ENCODE results near the gene TCFL5.

- TF ChIP-seq POLR2A (IDR thresholded peaks at IDR 0.05): no peak
- TF ChIP-seq CTCF (IDR thresholded peaks at IDR 0.05): no peak
Observed at GRCh38 chr20:62880935-62881661, 19.5 kb upstream of the TCFL5 start.

Data from adrenal gland (tissue), 5 donors.